Bone marrow (tissue), 2 donors: ENCODE measurements around the gene TMEM132C.

ENCODE experiments used
- DNase-seq, 2 donors: peaks; one replicate each; lab custom pipeline; 2025; lab: John Stamatoyannopoulos, UW

Gene TMEM132C

GRCh38 chr12:128660532-128661225 is 393.7 kb downstream of the TMEM132C start:
- DNase-seq, result no peak

- no peak for DNase-seq
Observed at GRCh38 chr12:128661226-128661569, 394.2 kb downstream of the TMEM132C start.

GRCh38 chr12:128662101-128662500 is 395.1 kb downstream of the TMEM132C start:
- DNase-seq, result no peak

- DNase-seq, result no peak
Observed at GRCh38 chr12:128664501-128664900, 397.5 kb downstream of the TMEM132C start.

- DNase-seq, result no peak
Observed at GRCh38 chr12:128667193-128667592, 400.2 kb downstream of the TMEM132C start.

GRCh38 chr12:128671528-128672042 is 404.6 kb downstream of the TMEM132C start:
- DNase-seq, result no peak

GRCh38 chr12:128672428-128672827 is 405.5 kb downstream of the TMEM132C start:
- no peak for DNase-seq

- no peak for DNase-seq
Observed at GRCh38 chr12:128672893-128673292, 405.9 kb downstream of the TMEM132C start.

GRCh38 chr12:128675576-128675975 is 408.6 kb downstream of the TMEM132C start:
- no peak for DNase-seq

GRCh38 chr12:128680555-128680954 is 413.6 kb downstream of the TMEM132C start:
- no peak for DNase-seq

- DNase-seq, result no peak
Observed at GRCh38 chr12:128682548-128683275, 415.7 kb downstream of the TMEM132C start.

GRCh38 chr12:128684352-128684751 is 417.4 kb downstream of the TMEM132C start:
- no peak for DNase-seq

- DNase-seq, result no peak
Observed at GRCh38 chr12:128685903-128686475, 419.0 kb downstream of the TMEM132C start.

GRCh38 chr12:128687851-128688250 is 420.9 kb downstream of the TMEM132C start:
- DNase-seq, result no peak

GRCh38 chr12:128690641-128691040 is 423.7 kb downstream of the TMEM132C start:
- DNase-seq, result no peak

- no peak for DNase-seq
Observed at GRCh38 chr12:128693115-128693514, 426.1 kb downstream of the TMEM132C start.

- DNase-seq, result no peak
Observed at GRCh38 chr12:128693771-128694170, 426.8 kb downstream of the TMEM132C start.

- DNase-seq, result no peak
Observed at GRCh38 chr12:128694445-128694844, 427.5 kb downstream of the TMEM132C start.

GRCh38 chr12:128695697-128696096 is 428.7 kb downstream of the TMEM132C start:
- DNase-seq, result no peak

GRCh38 chr12:128698301-128698972 is 431.5 kb downstream of the TMEM132C start:
- DNase-seq, result no peak

GRCh38 chr12:128699106-128699505 is 432.1 kb downstream of the TMEM132C start:
- no peak for DNase-seq

GRCh38 chr12:128702371-128702770 is 435.4 kb downstream of the TMEM132C start:
- no peak for DNase-seq

- no peak for DNase-seq
Observed at GRCh38 chr12:128705140-128705539, 438.2 kb downstream of the TMEM132C start.
